Measurements from ENCODE around the gene RTTN.

RTTN gene

GRCh38 chr18:70234667-70235459 is 29.4 kb upstream of the RTTN start:
- Histone ChIP-seq H4K20me1 (ENCODE audit: insufficient read depth, low read length) (no peaks in the 10 kb centered on the region), H3K79me2 (ENCODE audit: low read length) (no peaks in the 10 kb centered on the region), H3K9ac (ENCODE audit: low read length) (no peak overlapping the region), H3K4me3 (ENCODE audit: low read length) (no peak overlapping the region), H3K27ac (ENCODE audit: low read length) (no peak overlapping the region), H3K4me2 (ENCODE audit: low read depth, low read length) (no peak overlapping the region), H3K4me1 (ENCODE audit: low read length) (no peaks in the 10 kb centered on the region), H2AFZ (ENCODE audit: low read length) (no peak overlapping the region), H3K27me3 (replicated peaks; ENCODE audit: insufficient read depth, low read length) (no peaks in the 10 kb centered on the region), H3K36me3 (replicated peaks; ENCODE audit: insufficient read depth, low read length) (no peaks in the 10 kb centered on the region), H3F3A (ENCODE audit: insufficient read depth, low read length) (no peaks in the 10 kb centered on the region), H3K9me3 (replicated peaks; ENCODE audit: insufficient read depth, low read length) (no peaks in the 10 kb centered on the region), H3K9me2 (replicated peaks; ENCODE audit: insufficient read depth, low read length) (no peaks in the 10 kb centered on the region)
- DNase-seq: no peak
- TF ChIP-seq CTCF (IDR thresholded peaks at IDR 0.05; ENCODE audit: low read length) (no peak), EZH2 (optimal IDR thresholded peaks at IDR 0.05; ENCODE audit: low read depth, low read length) (no peak), EZH2phosphoT487 (IDR thresholded peaks at IDR 0.05; ENCODE audit: low read length) (no peak)

GRCh38 chr18:70233974-70234373 is 28.5 kb upstream of the RTTN start:
- H3K9me3 ChIP-seq (replicated peaks; ENCODE audit: insufficient read depth, low read length): no peaks in the 10 kb centered on the region
- no peak overlapping the region for H3K27ac ChIP-seq (ENCODE audit: low read length)
- no peak overlapping the region for H3K9ac ChIP-seq (ENCODE audit: low read length)
- TF ChIP-seq EZH2phosphoT487 (IDR thresholded peaks at IDR 0.05; ENCODE audit: low read length) (no peak), CTCF (IDR thresholded peaks at IDR 0.05; ENCODE audit: low read length) (no peak), EZH2 (optimal IDR thresholded peaks at IDR 0.05; ENCODE audit: low read depth, low read length) (no peak)
- H3K36me3 ChIP-seq (replicated peaks; ENCODE audit: insufficient read depth, low read length): no peaks in the 10 kb centered on the region
- H3K79me2 ChIP-seq (ENCODE audit: low read length): no peaks in the 10 kb centered on the region
- no peaks in the 10 kb centered on the region for H4K20me1 ChIP-seq (ENCODE audit: insufficient read depth, low read length)
- no peaks in the 10 kb centered on the region for H3K4me1 ChIP-seq (ENCODE audit: low read length)
- H3K4me2 ChIP-seq (ENCODE audit: low read depth, low read length): no peak overlapping the region
- no peak overlapping the region for H3K4me3 ChIP-seq (ENCODE audit: low read length)
- no peaks in the 10 kb centered on the region for H3K27me3 ChIP-seq (replicated peaks; ENCODE audit: insufficient read depth, low read length)
- no peaks in the 10 kb centered on the region for H3F3A ChIP-seq (ENCODE audit: insufficient read depth, low read length)
- H2AFZ ChIP-seq (ENCODE audit: low read length): no peak overlapping the region
- no peaks in the 10 kb centered on the region for H3K9me2 ChIP-seq (replicated peaks; ENCODE audit: insufficient read depth, low read length)
- no peak for DNase-seq

GRCh38 chr18:70232261-70232660 is 26.8 kb upstream of the RTTN start:
- Histone ChIP-seq H3K4me3 (ENCODE audit: low read length) (no peak overlapping the region), H3K27ac (ENCODE audit: low read length) (no peak overlapping the region), H3K27me3 (replicated peaks; ENCODE audit: insufficient read depth, low read length) (no peaks in the 10 kb centered on the region), H3K9me2 (replicated peaks; ENCODE audit: insufficient read depth, low read length) (no peaks in the 10 kb centered on the region), H3F3A (ENCODE audit: insufficient read depth, low read length) (no peaks in the 10 kb centered on the region), H2AFZ (ENCODE audit: low read length) (no peak overlapping the region), H3K4me1 (ENCODE audit: low read length) (no peaks in the 10 kb centered on the region), H3K9me3 (replicated peaks; ENCODE audit: insufficient read depth, low read length) (no peaks in the 10 kb centered on the region), H3K36me3 (replicated peaks; ENCODE audit: insufficient read depth, low read length) (no peaks in the 10 kb centered on the region), H3K4me2 (ENCODE audit: low read depth, low read length) (no peak overlapping the region), H3K79me2 (ENCODE audit: low read length) (no peaks in the 10 kb centered on the region), H4K20me1 (ENCODE audit: insufficient read depth, low read length) (no peaks in the 10 kb centered on the region), H3K9ac (ENCODE audit: low read length) (no peak overlapping the region)
- DNase-seq: no peak
- TF ChIP-seq CTCF (IDR thresholded peaks at IDR 0.05; ENCODE audit: low read length) (no peak), EZH2 (optimal IDR thresholded peaks at IDR 0.05; ENCODE audit: low read depth, low read length) (no peak), EZH2phosphoT487 (IDR thresholded peaks at IDR 0.05; ENCODE audit: low read length) (no peak)
